Neural progenitor cell (in vitro differentiated cells): ENCODE data around the gene HCFC2. TPM values are rescaled to one million over a fixed set of nuclear protein-coding genes. Genes with fewer than 3 reads are reported as not detected.
"Not testable (repeated sequence)": the region's sequence is repeated elsewhere in the genome, so short reads cannot be mapped to it uniquely, and the experiment has no call there.

Source experiments
- DNase-seq: peaks from one replicate; pipeline ENCODE4 v3.0.0-alpha.2; 2016; ENCODE audit warnings: low spot score
- H2AFZ ChIP-seq: fragments of 200-600 bp; sonication (generic); replicated peaks from 2 replicates; pipeline ENCODE4 v1.6.1; 2016; ENCODE audit warnings: antibody characterized with exemption
- H3F3A ChIP-seq: fragments of 200-600 bp; sonication (generic); 2 replicates; pipeline ENCODE4 v1.6.1; 2016; ENCODE audit warnings: antibody characterized with exemption, low read depth
- H3K27ac ChIP-seq: fragments of 200-600 bp; sonication (generic); 2 replicates; pipeline ENCODE4 v1.5.1; 2016; ENCODE audit warnings: mild to moderate bottlenecking
- H3K27me3 ChIP-seq: fragments of 200-600 bp; sonication (generic); 2 replicates; pipeline ENCODE4 v1.6.1; 2016; ENCODE audit warnings: mild to moderate bottlenecking, moderate library complexity
- H3K36me3 ChIP-seq: fragments of 200-600 bp; sonication (generic); 2 replicates; pipeline ENCODE4 v1.5.1; 2016
- H3K4me1 ChIP-seq: fragments of 200-600 bp; sonication (generic); 2 replicates; pipeline ENCODE4 v1.6.1; 2016; ENCODE audit warnings: mixed run types
- H3K4me2 ChIP-seq: fragments of 200-600 bp; sonication (generic); 2 replicates; pipeline ENCODE4 v1.6.1; 2016
- H3K4me3 ChIP-seq: fragments of 200-600 bp; sonication (generic); 2 replicates; pipeline ENCODE4 v1.5.1; 2016
- H3K79me2 ChIP-seq: fragments of 200-600 bp; sonication (generic); 2 replicates; pipeline ENCODE4 v1.6.1; 2016; ENCODE audit warnings: low read depth
- H3K9ac ChIP-seq: fragments of 200-600 bp; sonication (generic); 2 replicates; pipeline ENCODE4 v1.6.1; 2016
- H3K9me3 ChIP-seq: fragments of 200-600 bp; sonication (generic); 2 replicates; pipeline ENCODE4 v1.5.1; 2016; ENCODE audit warnings: low read depth
- H4K20me1 ChIP-seq: fragments of 200-600 bp; sonication (generic); 2 replicates; pipeline ENCODE4 v1.6.1; 2016; ENCODE audit warnings: low read depth
- H3K27ac Mint-ChIP-seq: 3 replicates; pipeline ENCODE4 v1.8.0; 2021; ENCODE audit warnings: mixed read lengths
- H3K27me3 Mint-ChIP-seq: 2 replicates; pipeline ENCODE4 v1.8.0; 2022; ENCODE audit warnings: low read depth, mild to moderate bottlenecking, inconsistent platforms, moderate library complexity, mixed read lengths; ENCODE audit not compliant: insufficient read depth
- H3K36me3 Mint-ChIP-seq: 3 replicates; pipeline ENCODE4 v1.8.0; 2021; ENCODE audit warnings: mixed read lengths
- H3K4me1 Mint-ChIP-seq: 3 replicates; pipeline ENCODE4 v1.8.0; 2021; ENCODE audit warnings: mixed read lengths
- H3K4me3 Mint-ChIP-seq: 3 replicates; pipeline ENCODE4 v1.8.0; 2021; ENCODE audit warnings: mild to moderate bottlenecking, moderate library complexity, mixed read lengths
- H3K9me3 Mint-ChIP-seq: 3 replicates; pipeline ENCODE4 v1.8.0; 2020; ENCODE audit warnings: mixed read lengths
- EZH2 ChIP-seq: fragments of 200-600 bp; sonication (generic); IDR thresholded peaks from 2 replicates; pipeline ENCODE4 v1.6.1; 2017; ENCODE audit warnings: antibody characterized with exemption, mild to moderate bottlenecking, moderate library complexity
- EZH2phosphoT487 ChIP-seq: fragments of 200-600 bp; sonication (generic); IDR thresholded peaks from 2 replicates; pipeline ENCODE4 v1.6.1; 2017; ENCODE audit warnings: antibody characterized with exemption
- total RNA-seq: library from RNA; depleted of rRNA; stranded (reverse); fragments of >200 nt; gene quantifications from 2 replicates; pipeline ENCODE4 v1.2.3, GENCODE V29; 2015; ENCODE audit warnings: low replicate concordance
- TF ChIP-seq, protein P1 (sequence below): fragments of 200-600 bp; sonication (generic); IDR thresholded peaks from 2 replicates; pipeline ENCODE4 v1.5.1; 2017; ENCODE audit warnings: antibody characterized with exemption, mild to moderate bottlenecking

The HCFC2 gene
- total RNA-seq, 1 donor from 2014 or later = 4.6 TPM

DNA sequence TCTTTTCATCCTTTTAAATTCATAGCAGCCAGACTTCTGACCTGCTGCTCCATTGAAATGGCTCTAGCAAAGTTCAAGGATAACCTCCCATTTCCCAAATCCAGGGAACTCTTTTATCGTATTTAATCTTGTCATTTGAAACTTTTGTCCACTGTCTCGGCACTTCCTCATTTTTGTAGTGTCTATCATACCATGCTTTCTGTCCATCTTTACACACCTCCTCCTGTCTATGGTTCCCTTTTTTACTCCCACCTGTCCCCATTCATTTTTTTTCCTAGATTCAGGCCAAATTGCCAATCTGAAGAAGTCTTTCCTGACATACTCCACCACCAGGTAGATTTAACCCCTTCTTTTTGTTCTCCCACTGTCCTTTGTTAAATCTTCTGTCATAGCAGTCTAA lies 42.6 kb downstream of the HCFC2 start:
- no peaks in the 10 kb centered on the region for H3K9me3 ChIP-seq
- Mint-ChIP-seq H3K4me3 (no peak overlapping the region), H3K27ac (no peak overlapping the region), H3K36me3 (no peaks in the 10 kb centered on the region), H3K4me1 (no peaks in the 10 kb centered on the region), H3K9me3 (no peaks in the 10 kb centered on the region), H3K27me3 (no peaks in the 10 kb centered on the region)
- no peak overlapping the region for H3K27ac ChIP-seq
- peaks cover 18% of the 10 kb centered on the region for H3F3A ChIP-seq
- H3K4me2 ChIP-seq = no peak overlapping the region
- H3K79me2 ChIP-seq = no peaks in the 10 kb centered on the region
- H4K20me1 ChIP-seq = no peaks in the 10 kb centered on the region
- no peak overlapping the region for H3K9ac ChIP-seq
- no peak overlapping the region for H3K4me3 ChIP-seq
- no peaks in the 10 kb centered on the region for H3K27me3 ChIP-seq
- no peaks in the 10 kb centered on the region for H3K4me1 ChIP-seq
- no peaks in the 10 kb centered on the region for H3K36me3 ChIP-seq
- TF ChIP-seq EZH2 (no peak), EZH2phosphoT487 (no peak)
- TF ChIP-seq, protein P1, sequence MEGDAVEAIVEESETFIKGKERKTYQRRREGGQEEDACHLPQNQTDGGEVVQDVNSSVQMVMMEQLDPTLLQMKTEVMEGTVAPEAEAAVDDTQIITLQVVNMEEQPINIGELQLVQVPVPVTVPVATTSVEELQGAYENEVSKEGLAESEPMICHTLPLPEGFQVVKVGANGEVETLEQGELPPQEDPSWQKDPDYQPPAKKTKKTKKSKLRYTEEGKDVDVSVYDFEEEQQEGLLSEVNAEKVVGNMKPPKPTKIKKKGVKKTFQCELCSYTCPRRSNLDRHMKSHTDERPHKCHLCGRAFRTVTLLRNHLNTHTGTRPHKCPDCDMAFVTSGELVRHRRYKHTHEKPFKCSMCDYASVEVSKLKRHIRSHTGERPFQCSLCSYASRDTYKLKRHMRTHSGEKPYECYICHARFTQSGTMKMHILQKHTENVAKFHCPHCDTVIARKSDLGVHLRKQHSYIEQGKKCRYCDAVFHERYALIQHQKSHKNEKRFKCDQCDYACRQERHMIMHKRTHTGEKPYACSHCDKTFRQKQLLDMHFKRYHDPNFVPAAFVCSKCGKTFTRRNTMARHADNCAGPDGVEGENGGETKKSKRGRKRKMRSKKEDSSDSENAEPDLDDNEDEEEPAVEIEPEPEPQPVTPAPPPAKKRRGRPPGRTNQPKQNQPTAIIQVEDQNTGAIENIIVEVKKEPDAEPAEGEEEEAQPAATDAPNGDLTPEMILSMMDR = no peak
- no peak for DNase-seq
- H2AFZ ChIP-seq = no peak overlapping the region

DNA sequence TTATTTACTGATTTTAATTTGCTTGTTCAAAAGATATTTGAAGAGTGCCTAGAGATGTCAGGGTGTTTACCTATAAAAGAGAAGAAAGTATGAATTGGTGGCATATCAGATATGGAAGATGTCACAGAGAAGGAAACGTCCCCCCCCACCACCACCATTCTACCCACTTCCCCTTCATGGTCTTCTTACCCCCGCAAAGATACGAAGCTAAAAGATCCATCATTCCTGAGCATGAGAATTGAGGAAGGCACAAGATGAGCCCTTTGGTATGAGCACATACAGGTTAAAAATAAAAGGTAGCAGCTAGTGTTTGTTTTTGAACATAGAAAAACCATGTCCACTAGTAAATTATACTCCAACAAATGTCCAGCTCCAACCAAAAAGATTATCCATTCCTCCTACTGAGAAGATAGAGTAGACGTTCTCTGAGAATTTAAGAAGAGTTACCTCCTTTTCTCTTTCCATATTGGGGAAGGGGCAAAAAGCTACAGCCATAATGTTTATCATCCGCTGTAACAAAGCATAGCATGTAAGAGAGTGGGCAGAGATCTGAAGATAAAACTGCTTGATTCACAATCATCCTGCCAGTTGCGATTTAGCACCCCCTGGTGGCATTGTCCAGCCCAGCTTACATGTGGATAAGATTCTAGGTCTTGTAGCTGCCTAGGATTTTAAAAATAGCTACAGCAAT lies 44.6 kb downstream of the HCFC2 start:
- DNase-seq = peak; percentile 85
- H3K4me1 ChIP-seq = no peaks in the 10 kb centered on the region
- TF ChIP-seq, protein P1 = peak; percentile 94
- TF ChIP-seq EZH2 (no peak), EZH2phosphoT487 (no peak)
- no peaks in the 10 kb centered on the region for H3K9me3 ChIP-seq
- no peaks in the 10 kb centered on the region for H3K9me3 Mint-ChIP-seq
- peak overlapping the region; percentile 60 for H2AFZ ChIP-seq
- H3K9ac ChIP-seq = no peak overlapping the region
- no peaks in the 10 kb centered on the region for H3K27me3 ChIP-seq
- H3K27me3 Mint-ChIP-seq = no peaks in the 10 kb centered on the region
- H3F3A ChIP-seq = peaks cover 21% of the 10 kb centered on the region
- H3K36me3 ChIP-seq = no peaks in the 10 kb centered on the region
- no peak overlapping the region for H3K4me3 ChIP-seq
- H3K4me3 Mint-ChIP-seq = no peak overlapping the region
- no peak overlapping the region for H3K4me2 ChIP-seq
- H3K79me2 ChIP-seq = no peaks in the 10 kb centered on the region
- H3K27ac Mint-ChIP-seq = no peak overlapping the region
- H3K36me3 Mint-ChIP-seq = no peaks in the 10 kb centered on the region
- H3K4me1 Mint-ChIP-seq = no peaks in the 10 kb centered on the region
- H3K27ac ChIP-seq = no peak overlapping the region
- H4K20me1 ChIP-seq = no peaks in the 10 kb centered on the region

DNA sequence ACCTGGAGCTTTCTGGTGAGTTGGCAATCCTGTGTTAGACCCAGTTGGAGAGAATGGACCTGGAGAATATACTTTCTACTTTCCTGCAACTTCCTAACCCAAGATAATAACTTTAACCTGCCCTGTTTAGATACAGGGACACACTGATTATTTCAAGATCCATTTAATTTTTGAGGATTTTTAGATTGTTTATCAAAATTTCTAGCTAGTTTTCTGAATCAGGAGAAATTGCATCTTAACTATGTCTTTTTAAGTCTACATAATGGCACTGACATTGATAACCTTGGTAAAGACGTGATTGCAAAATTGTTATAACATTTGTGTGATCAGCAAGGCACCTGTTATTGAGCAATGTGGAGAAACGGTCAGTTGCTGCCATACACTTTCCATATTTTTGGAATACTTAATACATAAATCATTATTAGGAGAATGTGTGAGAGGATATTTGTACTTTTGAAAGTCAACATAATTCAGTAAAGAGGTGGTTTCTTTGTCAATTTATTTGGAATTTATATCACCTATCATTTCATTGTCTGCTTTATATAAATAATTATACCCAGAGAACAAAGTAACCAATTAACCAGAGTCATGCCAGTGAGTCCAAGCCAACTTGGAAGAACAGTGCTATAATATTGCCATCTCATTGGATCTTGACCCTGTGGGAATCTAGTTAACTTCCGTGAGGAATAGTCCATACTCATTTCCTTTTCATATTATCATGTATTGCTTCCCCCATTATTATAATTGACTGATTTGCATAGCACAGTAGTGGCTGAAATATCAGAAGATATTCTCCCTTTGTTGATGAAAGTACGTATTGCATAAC lies 45.3 kb downstream of the HCFC2 start:
- H3K36me3 Mint-ChIP-seq = no peaks in the 10 kb centered on the region
- no peak overlapping the region for H3K27ac Mint-ChIP-seq
- H3K9me3 ChIP-seq = no peaks in the 10 kb centered on the region
- peaks cover 21% of the 10 kb centered on the region for H3F3A ChIP-seq
- H2AFZ ChIP-seq = no peak overlapping the region
- no peak overlapping the region for H3K4me3 ChIP-seq
- H4K20me1 ChIP-seq = no peaks in the 10 kb centered on the region
- TF ChIP-seq EZH2phosphoT487 = no peak
- no peak for TF ChIP-seq EZH2
- TF ChIP-seq, protein P1 = no peak
- no peaks in the 10 kb centered on the region for H3K9me3 Mint-ChIP-seq
- H3K4me1 ChIP-seq = no peaks in the 10 kb centered on the region
- H3K9ac ChIP-seq = no peak overlapping the region
- H3K27me3 ChIP-seq = no peaks in the 10 kb centered on the region
- H3K4me3 Mint-ChIP-seq = no peak overlapping the region
- no peaks in the 10 kb centered on the region for H3K36me3 ChIP-seq
- no peak for DNase-seq
- no peaks in the 10 kb centered on the region for H3K79me2 ChIP-seq
- no peak overlapping the region for H3K4me2 ChIP-seq
- H3K4me1 Mint-ChIP-seq = no peaks in the 10 kb centered on the region
- H3K27me3 Mint-ChIP-seq = no peaks in the 10 kb centered on the region
- H3K27ac ChIP-seq = no peak overlapping the region

DNA sequence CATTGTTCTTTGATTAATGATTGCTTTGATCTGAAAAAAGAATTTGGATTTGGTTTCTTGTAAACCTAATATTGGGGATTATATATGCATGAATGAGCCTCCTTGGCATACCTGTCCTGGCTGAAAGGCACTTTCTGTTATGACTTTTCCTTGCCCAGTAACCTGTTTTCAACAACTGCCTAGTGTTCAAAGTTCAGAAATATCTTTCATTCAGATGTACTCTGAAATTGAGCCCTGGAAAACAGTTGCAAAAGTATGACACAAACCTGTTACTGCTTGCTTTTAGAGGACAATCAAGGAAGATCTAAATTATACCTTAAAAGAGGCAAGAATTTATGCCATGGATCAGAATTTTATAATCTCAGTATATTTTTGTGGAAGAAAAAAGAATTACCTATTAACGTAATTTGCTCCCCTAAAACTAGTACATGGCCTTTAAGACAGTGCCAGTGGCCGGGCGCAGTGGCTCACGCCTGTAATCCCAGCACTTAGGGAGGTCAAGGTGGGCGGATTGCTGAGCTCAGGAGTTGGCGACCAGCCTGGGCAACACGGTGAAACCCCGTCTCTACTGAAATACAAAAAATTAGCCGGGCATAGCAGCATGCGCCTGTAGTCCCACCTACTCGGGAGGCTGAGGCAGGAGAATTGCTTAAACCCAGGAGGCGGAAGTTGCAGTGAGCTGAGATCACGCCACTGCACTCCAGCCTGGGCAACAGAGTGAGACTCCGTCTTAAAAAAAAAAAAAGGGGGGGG lies 50.7 kb downstream of the HCFC2 start:
- H3K9me3 ChIP-seq, H3K4me3 Mint-ChIP-seq, H3K4me3 ChIP-seq, H4K20me1 ChIP-seq, H3K27me3 Mint-ChIP-seq, H3K27me3 ChIP-seq, H3K36me3 Mint-ChIP-seq, H3K27ac Mint-ChIP-seq, H3K9me3 Mint-ChIP-seq, H3K4me1 Mint-ChIP-seq, H3K4me1 ChIP-seq, H2AFZ ChIP-seq, H3K79me2 ChIP-seq, H3K27ac ChIP-seq, DNase-seq, H3K9ac ChIP-seq, H3K4me2 ChIP-seq: not testable (repeated sequence)
- Histone ChIP-seq H3K36me3 (peaks cover 14% of the 10 kb centered on the region), H3F3A (peaks cover 25% of the 10 kb centered on the region)
